GM12872 (cell line): Measurements from ENCODE around the gene CYP1A2.

Experiments
- TF ChIP-seq, protein P1 (sequence below): IDR thresholded peaks from 3 replicates; pipeline ENCODE4 v1.5.1; 2011; ENCODE audit warnings: low read depth, mild to moderate bottlenecking, low read length, moderate library complexity; ENCODE audit not compliant: insufficient read depth

The CYP1A2 gene

GRCh38 chr15:74786551-74787165, 38.0 kb downstream of the CYP1A2 start:
- TF ChIP-seq, protein P1, sequence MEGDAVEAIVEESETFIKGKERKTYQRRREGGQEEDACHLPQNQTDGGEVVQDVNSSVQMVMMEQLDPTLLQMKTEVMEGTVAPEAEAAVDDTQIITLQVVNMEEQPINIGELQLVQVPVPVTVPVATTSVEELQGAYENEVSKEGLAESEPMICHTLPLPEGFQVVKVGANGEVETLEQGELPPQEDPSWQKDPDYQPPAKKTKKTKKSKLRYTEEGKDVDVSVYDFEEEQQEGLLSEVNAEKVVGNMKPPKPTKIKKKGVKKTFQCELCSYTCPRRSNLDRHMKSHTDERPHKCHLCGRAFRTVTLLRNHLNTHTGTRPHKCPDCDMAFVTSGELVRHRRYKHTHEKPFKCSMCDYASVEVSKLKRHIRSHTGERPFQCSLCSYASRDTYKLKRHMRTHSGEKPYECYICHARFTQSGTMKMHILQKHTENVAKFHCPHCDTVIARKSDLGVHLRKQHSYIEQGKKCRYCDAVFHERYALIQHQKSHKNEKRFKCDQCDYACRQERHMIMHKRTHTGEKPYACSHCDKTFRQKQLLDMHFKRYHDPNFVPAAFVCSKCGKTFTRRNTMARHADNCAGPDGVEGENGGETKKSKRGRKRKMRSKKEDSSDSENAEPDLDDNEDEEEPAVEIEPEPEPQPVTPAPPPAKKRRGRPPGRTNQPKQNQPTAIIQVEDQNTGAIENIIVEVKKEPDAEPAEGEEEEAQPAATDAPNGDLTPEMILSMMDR = no peak

- TF ChIP-seq, protein P1 = peak; percentile 91
Measured at GRCh38 chr15:74787251-74788041, 38.8 kb downstream of the CYP1A2 start.

DNA sequence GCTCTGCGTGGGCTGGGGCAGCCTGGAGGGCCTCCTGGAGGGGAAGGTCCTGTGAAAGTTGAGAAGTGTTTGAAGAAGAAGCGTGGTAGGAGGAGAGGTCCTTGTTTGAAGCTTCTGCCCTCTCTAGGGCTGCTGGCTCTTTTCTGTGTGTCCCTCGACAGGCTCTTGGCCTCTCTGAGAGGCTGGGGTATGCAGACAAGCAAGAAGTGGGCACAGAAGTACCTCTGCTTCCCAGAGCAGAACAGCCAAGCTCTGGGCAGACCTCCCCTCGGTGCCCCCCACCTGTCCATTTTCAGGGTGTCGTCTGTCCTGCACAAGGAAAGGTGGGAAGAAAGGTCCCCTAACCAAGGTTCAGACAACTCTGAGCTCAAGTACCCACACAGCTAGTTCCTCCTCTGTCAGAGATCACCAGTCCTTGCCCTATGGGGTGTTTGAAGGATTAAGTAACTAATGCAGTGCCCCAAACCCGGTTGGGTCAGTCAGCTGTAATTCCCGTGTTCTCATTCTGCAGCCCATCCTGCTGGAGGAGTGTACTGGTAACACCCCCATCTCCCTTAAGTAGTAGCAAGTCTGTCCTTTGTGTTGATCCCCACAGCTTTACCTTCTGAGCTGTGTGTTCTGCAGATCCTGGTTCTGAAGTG, 39.5 kb downstream of the CYP1A2 start:
- TF ChIP-seq, protein P1 = no peak

DNA sequence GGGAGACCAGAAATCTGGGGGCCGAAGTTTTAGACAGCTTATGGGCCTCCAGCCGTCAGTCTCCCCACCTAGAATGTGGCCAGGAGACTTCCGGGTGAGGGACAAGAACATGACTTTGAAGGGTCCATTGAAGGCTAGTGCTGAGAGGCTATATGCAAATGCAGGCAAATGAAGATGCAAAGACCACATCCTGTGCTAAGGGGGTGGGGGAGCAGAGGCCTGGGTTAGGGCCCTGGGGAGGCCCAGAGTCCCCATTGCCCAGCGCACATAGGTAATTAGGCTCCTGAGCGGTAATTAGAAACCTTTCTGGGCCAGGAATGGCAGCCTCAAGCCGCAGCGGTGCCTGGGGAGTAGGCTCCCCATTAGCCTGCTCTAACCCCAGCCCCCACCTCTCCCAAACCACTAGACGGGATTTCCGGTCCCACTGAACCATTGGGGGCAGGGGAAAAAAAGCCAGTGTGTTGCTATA, 40.1 kb downstream of the CYP1A2 start:
- TF ChIP-seq, protein P1 = no peak

DNA sequence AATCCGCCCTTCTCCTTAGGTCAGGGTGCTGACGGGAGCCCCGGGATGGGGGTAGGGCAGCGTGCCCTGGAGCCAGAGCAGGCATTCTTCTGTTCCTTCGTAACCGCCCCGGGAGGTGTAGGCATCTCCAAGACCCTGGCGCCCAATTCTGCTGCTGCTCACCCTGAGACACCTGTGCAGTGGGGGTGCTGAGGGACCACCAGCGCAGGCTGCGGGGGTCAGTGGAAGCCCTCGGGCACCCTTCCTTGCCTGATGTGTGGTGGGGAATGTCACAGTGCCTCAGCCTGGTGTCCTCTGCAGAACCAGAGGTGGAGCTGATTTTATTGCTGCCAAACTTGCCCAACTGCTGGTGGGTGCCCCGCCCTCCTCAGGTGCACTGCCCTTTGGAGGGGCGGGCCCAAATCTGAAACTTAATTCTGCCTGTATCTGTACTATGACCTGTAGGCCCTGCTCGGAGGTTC, 40.6 kb downstream of the CYP1A2 start:
- TF ChIP-seq, protein P1 = no peak

GRCh38 chr15:74789741-74790079, 41.1 kb downstream of the CYP1A2 start:
- TF ChIP-seq, protein P1 = no peak
